H1 (cell line): ENCODE data around the gene PAQR4. TPM values are rescaled to one million over a fixed set of nuclear protein-coding genes. Genes with fewer than 3 reads are reported as not detected.

Source experiments
- CBX5 ChIP-seq: fragments of 300-800, 300-1000 bp; sonication (generic); IDR thresholded peaks from 2 replicates; pipeline ENCODE4 v1.7.1; 2016; ENCODE audit warnings: antibody characterized with exemption, low read length, low read depth
- POLR2AphosphoS5 ChIP-seq: IDR thresholded peaks from 2 replicates; pipeline ENCODE4 v1.6.1; 2011; ENCODE audit warnings: low read depth, low read length
- POU5F1 ChIP-seq: IDR thresholded peaks from 2 replicates; pipeline ENCODE4 v1.6.1; 2011; ENCODE audit warnings: low read depth, mild to moderate bottlenecking, low read length, moderate library complexity
- SRF ChIP-seq: IDR thresholded peaks from 2 replicates; pipeline ENCODE4 v1.6.1; 2011; ENCODE audit warnings: mild to moderate bottlenecking, low read depth, low read length, moderate library complexity
- polyA plus RNA-seq, 7 experiments: library from polyadenylated mRNA; depleted of rRNA in 3 of 7; stranded (reverse) in 5 of 7; unstranded in 2 of 7; fragments of >200 nt in 5 of 7; fragments of 200-250 nt in 2 of 7; gene quantifications; 1 replicate in 5 of 7; 2 replicates in 1 of 7; 4 replicates in 1 of 7; pipeline versions ENCODE4 v1.2.1 to v1.2.3, GENCODE V29; 2011 to 2013; ENCODE audit warnings: missing spikeins in 2 of 7, mixed read lengths in 2 of 7
- total RNA-seq: library from RNA; stranded (reverse); fragmentation: NEBNext Ultra II Directional; extraction: Animal tissue kit (Norgen Biotek cat#: 25700); gene quantifications from 2 replicates; pipeline ENCODE4 v1.2.1, GENCODE V29; 2021
- TF ChIP-seq, protein P1 (sequence below): IDR thresholded peaks from 2 replicates; pipeline ENCODE4 v1.6.1; 2011; ENCODE audit warnings: low read length, improper control_type of control experiment

Gene PAQR4
- total and polyA plus RNA-seq, 2 of the 8 experiments (the other 6 are each of a cell fraction or from before 2014, with no cell fraction given) = 28.2 to 34.6 TPM

GRCh38 chr16:2967721-2968161 lies 1.4 kb upstream of the PAQR4 start (continued):
- TF ChIP-seq, protein P1, sequence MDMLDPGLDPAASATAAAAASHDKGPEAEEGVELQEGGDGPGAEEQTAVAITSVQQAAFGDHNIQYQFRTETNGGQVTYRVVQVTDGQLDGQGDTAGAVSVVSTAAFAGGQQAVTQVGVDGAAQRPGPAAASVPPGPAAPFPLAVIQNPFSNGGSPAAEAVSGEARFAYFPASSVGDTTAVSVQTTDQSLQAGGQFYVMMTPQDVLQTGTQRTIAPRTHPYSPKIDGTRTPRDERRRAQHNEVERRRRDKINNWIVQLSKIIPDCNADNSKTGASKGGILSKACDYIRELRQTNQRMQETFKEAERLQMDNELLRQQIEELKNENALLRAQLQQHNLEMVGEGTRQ = no peak
- TF ChIP-seq POLR2AphosphoS5 (no peak), CBX5 (no peak), SRF (no peak), POU5F1 (no peak)
